ENCODE measurements around the gene SLAIN2. TPM values are rescaled to one million over a fixed set of nuclear protein-coding genes. Genes with fewer than 3 reads are reported as not detected.
"Not testable (repeated sequence)": the region's sequence is repeated elsewhere in the genome, so short reads cannot be mapped to it uniquely, and the experiment has no call there.

Gene SLAIN2
- 13.4 and 36.5 TPM in 2 replicates for total RNA-seq

DNA sequence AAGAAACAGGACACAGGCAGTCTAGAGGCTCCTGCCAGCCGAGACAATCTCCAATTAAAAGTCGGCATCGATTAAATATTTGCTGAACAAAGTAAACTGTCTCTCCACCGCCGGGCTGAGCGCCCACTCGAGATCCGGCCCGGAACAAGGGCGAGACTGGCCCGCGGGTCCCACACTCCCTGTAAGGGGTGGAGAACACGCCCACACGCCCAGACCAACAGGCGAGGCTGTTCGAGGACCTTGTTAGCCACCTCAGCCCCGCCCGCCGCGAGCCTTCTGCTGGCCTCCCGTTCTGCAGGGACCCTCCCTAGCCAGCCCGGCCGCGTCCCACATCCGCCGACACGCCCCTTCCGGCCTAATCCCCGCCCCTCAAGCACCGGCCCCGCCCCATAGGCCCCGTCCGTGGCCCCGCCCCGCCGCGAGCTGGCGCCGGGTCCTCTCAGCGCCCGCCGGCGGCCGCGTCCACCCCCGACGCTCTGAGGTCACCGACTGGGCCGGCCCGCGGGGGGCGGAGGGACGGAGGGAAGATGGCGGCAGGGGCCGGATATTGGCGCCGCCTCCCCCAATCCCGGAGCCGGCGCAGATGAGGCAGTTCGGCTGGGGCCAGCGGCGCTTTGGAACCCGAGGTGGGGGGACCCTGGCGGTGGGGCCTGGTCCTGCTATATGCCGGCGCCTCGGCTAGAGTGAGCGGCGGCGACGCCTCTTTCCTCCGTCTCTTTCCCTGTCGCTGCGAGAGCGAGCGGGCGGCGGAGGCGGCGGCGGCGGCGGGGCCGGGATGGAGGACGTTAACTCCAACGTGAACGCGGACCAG, at the start of gene SLAIN2:
SLAIN2 (plus strand) TSS at position 565 of the 811 bp plus-strand sequence; CDS start at position 776, 211 bp downstream.
- peak; percentile 90 for DNase-seq (ENCODE audit: low read depth)

DNA sequence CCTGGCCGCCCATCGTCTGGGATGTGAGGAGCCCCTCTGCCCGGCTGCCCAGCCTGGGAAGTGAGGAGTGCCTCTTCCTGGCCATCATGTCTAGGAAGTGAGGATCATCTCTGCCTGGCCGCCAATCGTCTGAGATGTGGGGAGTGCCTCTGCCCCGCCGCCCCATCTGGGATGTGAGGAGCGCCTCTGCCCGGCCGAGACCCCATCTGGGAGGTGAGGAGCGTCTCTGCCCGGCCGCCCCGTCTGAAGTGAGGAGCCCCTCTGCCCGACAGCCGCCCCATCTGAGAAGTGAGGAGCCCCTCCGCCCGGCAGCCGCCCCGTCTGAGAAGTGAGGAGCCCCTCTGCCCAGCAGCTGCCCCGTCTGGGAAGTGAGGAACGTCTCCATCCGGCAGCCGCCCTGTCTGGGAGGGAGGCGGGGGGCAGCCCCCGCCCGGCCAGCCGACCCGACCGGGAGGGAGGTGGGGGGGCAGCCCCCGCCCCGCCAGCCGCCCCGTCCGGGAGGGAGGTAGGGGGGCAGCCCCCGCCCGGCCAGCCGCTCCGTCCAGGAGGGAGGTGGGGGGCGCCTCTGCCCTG, 49.0 kb upstream of the SLAIN2 start:
- not testable (repeated sequence) for DNase-seq (ENCODE audit: low read depth)

DNA sequence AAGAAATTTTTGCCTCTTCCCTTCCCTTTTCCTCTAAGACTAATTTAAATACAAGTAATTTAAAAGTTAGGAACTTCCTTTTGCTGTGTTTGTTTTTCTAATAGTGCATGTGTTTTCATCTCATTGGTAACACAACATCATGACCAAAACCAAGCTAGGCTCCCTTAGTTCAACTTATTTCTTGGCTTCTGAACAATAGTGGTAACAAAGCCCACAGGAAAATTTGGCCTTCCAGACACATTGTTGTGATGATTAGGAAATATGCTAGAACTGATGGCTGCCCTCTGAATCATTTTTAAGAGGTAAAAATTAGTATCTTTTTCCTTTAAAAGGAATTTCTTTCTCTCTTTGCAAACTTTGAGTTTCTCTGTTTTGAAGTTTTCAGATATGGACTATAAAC, 46.2 kb upstream of the SLAIN2 start:
- peak; percentile 21 for DNase-seq (ENCODE audit: low read depth)

DNA sequence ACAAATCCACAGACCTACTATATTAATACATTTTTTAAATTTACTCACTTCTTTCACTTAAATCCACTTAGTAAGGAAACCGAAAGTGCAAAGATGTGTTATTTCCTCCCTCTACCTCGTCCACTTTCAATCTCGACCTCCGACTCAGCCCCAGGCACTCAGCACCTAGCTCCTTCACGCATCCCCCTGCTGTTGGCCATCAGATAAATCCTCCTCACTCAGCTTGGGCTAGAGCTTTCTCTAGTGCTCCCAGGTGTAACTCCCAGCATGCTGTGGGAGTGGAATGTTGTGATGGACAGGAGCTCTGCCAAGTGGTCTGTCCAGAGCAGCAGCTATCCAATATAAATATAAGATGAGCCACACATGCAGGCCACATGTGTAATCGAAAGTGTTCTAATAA, 45.0 kb upstream of the SLAIN2 start:
- DNase-seq (ENCODE audit: low read depth), result no peak

DNA sequence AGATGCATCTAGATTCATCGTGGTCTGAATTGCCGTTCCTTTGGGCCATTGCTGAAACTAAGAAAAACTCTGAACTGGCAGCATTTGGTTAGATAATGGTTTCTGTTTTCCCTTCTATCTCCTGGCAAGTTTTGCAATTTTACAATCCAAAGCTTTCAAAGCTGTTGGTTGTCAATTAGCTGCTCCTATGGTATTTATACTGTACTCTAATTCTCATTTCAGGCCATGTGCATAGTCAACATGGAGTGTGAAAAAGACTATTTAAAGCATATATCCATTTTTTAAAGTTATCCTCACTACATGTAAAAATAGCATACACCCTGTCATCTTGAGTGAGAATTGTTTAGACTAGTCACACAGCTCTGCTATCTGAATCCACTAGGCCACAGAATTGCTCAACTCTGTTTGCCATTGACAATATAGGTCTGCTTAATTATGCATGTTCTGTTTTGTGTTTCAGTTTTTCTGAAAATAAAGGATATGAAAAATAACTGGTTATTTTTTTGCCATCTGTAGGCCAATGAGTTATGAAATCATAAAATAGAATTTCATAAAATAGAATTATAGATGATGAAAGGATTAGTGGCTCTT, 44.0 kb upstream of the SLAIN2 start:
- no peak for DNase-seq (ENCODE audit: low read depth)

DNA sequence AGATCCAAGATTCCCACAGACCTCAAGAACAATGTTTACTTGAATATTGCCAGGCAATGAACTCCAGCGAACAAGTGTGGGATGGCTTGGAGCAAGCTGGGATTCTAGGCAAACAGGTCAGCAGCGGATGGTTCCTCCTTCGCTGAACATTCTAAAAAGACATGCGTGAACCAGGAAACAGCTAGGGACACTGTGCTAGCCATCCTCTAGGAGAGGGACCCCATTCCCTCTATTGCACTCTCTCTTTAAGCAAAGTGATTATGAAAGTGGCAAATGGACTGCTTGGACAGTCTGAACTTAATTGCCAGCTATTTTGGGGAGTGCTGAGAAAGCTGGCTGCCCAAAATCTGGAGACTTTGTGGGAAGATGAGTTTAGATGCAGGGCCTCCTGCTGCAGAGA, 41.8 kb upstream of the SLAIN2 start:
- DNase-seq (ENCODE audit: low read depth), result no peak

DNA sequence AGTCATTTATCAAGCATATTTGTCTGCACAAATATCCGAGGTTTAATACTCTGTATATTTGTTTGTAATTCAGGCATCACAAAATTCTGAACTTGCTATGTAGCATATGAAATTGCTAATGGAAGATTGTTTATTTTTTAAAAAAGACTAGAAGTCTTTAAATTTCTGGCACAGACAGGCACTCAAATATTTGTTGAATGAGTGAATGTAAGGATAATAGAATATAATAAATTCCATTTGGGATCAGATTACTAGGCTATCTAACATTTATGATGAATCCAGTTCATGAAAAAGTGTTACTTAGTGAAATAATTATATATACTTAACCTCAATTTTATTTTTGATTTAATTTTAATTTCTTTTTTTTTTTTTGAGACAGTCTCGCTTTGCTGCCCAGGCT, 41.3 kb upstream of the SLAIN2 start:
- no peak for DNase-seq (ENCODE audit: low read depth)

DNA sequence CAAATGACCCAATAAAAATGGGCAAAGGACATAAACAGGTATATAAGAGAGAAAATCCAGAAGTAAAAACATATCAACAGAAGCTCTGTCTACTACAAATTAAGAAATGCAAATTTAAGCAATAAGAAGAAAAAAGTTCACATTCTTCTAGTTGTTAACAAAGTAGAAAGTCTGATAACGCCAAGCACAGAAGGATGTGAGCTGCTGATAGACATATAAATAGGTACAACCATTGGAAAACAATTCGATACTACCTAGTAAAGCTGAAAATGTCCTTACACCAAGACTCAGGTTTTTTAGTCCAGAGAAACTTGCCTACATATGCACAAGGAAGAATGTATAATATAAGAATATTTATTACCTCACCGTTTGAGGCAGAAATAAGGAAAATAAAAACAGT, 35.8 kb upstream of the SLAIN2 start:
- DNase-seq (ENCODE audit: low read depth), result no peak

DNA sequence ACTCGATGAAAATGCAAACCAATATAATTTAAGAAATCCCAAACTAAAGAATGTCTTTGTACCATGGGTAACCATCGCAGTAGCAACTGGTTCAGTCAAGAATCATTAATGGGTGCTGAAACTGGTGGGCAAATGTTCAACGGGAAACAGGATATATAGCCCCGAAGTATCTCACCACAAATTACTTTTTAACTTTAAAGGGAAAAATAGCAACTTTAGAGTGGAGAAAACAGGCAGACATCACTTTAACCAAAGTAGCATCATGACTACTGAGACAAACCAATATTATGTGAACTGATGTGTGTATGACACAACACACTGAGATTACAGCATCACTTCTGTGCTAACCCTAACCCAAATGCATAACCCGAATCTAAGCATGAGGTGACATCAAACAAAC, 33.8 kb upstream of the SLAIN2 start:
- DNase-seq (ENCODE audit: low read depth), result peak; percentile 27

DNA sequence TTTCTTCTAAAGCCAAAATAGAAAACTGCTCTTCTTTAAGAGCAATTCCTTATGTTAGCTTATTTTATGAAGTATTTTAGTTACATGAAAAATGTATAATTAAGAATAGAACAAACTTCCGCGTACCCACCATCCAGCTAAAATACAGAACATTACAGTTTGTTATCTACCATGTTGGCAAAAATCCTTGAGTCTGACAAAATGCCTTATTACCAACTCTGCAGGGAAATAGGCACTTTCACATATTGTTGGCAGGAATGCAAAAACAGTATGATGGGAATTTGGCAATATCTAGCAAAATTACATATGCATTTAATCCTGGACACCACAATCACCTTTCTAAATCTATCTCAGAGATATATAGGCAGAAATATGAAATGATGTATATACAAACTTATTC, 32.4 kb upstream of the SLAIN2 start:
- DNase-seq (ENCODE audit: low read depth), result no peak

DNA sequence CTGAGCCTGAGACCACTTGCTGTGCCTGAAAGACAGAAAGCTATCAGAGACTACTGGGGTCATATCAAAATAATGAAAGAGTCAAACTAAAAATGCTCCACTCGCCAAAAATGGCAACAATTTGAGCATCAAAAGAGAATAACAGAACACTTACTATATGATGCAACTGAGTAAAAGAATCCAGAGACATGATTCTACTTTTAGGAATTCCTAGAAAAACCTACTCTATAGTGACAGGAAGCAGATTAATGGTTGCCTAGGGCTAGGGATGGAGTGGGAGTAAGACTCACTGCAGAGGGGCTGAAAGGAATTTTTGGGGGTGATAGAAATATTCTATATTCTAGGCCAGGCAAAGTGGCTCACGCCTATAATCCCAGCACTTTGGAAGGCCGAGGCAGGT, 29.4 kb upstream of the SLAIN2 start:
- DNase-seq (ENCODE audit: low read depth), result no peak

DNA sequence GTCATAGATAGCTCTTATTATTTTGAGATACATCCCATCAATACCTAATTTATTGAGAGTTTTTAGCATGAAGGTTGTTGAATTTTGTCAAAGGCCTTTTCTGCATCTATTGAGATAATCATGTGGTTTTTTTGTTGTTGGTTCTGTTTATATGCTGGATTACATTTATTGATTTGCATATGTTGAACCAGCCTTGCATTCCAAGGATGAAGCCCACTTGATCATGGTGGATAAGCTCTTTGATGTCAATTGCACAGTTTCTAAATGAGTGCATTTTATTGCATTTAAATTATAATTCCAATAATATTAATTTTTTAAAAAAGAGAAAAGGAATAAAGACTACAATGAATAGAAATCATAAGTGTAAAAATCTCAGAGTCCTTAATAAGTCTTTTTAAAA, 26.6 kb upstream of the SLAIN2 start:
- not testable (repeated sequence) for DNase-seq (ENCODE audit: low read depth)

DNA sequence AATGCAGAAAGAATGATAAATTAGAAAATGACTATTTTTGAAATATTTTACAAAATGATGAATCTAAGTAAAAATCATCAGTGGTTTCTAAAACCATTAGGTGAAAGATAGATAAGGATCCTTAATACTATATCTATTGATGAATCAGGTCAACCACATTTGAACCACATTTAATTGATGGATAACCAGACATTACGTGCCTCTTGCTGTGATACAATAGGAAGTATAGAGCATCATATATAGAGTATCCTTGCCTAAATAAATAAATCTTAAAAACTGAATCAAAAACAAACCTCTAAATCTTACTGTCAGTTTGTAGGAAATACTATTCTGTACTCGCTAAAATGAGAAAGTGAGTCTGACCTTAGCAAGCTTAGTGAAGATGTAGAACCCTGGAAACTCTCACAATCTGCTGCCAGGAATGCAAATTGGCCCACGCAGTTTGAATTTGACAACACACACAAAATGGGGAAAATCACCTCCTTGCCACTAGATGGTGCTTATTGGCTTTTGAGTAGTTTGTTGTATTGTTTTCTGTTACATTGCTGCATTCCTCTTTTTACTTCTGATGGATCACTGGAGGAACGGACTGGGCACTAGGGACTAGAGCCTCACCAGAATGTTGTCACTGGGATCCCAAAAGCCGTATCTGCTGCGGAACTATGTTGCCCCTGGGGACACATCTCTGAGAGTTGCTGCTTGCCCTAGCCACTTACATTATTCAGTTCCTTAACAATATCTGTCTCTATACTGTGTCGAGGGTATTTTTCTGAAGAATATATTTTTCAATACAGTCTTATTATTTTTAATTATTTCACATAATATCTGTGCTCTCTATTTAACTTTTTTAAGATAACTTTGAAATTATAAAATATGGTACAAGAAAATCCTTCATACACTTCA, 25.4 kb upstream of the SLAIN2 start:
- peak; percentile 69 for DNase-seq (ENCODE audit: low read depth)

DNA sequence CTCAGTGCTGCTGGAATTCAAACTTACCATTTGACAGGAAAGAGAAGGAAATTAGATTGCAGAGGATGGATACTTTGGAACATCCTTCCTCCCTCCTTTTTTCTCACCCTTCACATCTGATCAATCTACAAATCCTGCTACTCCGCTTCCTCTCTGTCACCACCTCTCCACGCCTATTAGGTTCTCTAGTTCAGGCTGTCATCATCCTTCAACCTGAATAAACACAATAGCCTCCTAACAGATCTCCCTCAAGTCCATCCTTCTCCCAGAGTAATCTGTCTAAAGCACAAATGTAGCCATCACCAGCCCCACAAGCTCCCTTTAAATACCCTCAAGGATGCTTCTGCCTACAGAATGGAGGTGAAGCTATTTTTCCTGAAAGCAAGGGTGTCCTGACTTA, 20.0 kb upstream of the SLAIN2 start:
- DNase-seq (ENCODE audit: low read depth), result no peak

DNA sequence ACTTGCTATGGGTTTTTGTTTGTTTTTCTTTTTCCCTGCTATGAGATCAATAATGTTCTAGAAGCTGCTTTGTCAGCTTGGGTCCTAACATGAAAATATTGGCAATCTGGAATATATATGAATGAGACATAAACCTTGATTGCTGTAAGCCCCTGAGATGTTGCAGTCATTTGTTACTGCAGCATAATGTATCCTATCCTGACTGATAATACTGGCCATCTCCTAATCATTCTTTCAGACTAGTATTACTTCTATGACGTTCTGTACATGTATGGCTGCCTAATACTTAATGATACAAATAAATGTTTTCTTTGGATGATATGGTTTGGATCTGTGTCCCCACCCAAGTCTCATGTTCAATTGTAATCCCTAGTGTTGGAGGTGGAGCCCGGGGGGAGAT, 19.3 kb upstream of the SLAIN2 start:
- DNase-seq (ENCODE audit: low read depth), result no peak

DNA sequence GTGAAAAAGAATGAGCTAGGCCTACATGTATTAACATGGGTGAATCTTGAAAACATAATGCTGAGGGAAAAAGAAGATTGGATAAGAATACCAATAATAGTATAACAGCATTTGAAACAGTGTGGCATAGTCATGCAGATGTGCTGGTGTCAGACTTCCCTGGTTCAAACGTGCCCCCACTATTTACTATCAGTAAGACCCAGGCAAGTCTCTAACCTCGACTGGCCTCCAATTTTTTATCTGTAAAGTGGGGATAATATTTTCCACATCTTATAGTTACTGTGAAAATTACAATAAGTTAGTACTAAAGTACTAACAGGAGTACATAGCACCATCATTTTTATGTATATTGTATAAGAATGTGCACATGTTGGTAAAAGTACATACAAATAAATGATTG, 17.0 kb upstream of the SLAIN2 start:
- no peak for DNase-seq (ENCODE audit: low read depth)

DNA sequence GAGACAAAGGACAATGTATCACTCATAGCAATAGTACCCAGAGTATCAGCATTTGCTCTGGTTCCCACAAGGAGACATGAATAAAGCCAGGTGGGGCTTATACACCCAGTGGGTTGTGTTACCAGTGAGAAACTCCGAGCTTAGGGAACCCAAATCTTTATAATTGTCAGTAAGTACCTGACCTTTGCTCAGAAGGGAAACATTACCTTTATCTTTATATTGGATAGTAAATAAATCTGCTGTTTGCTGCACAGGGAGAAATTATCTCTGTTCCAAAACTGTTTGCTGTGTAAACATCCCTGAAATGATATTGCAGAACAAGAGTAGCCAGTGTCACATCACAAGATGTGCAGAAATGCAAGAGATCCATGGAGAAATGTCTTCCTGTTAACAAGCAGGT, 12.1 kb upstream of the SLAIN2 start:
- DNase-seq (ENCODE audit: low read depth), result no peak

DNA sequence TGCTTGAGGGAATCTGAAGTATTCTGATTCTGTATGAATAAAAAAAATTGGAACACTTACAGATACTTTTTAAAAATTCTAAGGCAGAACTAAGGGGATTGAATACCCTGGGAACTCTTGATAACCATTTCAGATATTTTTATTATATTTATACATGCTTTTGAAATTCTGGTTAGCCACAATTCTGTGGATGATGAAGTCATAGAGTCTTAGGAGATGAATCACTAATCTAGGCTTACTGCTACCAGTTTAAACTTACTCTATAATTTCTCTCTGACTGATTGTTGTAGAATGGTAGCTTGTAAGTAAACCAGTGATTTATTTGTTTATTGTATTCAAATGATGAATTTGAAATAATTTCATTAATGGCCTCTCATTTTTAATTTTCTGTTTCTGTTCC, 11.4 kb upstream of the SLAIN2 start:
- peak; percentile 80 for DNase-seq (ENCODE audit: low read depth)

DNA sequence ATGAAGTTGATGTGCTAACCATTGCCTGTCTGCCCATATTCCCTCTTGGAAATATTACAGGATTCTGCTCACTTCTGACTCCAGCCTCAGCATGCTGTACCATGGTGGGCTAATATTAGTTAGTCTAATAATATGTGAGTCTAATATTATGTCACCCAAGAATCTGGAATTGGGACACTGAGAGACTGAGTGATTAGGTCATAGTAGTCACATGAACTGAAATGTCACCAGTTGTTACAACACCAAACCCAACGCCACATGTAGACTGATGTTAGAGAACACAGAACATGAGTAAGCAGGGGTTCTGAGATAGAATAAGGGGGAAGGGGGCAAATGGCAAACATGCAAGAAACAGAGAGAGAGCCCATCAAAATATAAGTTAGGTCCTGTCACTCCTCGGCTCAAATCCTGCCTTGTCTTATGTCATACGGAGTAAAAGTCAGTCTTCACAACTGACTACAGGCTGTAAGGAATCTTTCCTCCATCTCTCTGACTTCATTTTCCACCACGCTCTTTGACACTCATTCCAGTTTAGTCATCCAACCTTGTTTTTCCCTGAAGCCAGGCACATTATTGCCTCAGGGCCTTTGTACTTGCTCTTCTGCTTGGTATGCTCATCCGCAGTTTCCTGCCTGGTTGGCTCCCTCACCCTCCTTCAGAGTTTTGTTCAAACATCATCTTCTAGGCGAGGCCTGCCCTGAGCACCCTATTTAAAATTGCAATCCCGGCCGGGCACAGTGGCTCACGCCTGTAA, 9.6 kb upstream of the SLAIN2 start:
- peak; percentile 36 for DNase-seq (ENCODE audit: low read depth)

DNA sequence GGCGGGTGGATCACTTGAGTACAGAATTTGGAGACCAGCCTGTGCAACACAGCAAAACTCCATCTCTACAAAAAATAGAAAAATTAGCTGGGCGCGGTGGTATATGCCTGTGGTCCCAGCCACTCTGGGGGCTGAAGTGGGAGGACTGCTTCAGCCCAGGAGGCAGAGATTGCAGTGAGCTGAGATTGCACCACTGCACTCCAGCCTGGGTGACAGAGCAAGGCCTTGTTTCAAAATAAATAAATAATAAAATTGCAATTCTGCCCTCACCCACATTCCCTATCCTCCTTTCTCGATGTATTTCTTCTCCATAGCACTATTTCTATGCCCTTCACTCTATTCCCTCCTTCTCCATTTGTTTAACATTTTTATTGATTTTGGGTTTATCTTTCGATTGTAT, 8.7 kb upstream of the SLAIN2 start:
- DNase-seq (ENCODE audit: low read depth), result no peak

DNA sequence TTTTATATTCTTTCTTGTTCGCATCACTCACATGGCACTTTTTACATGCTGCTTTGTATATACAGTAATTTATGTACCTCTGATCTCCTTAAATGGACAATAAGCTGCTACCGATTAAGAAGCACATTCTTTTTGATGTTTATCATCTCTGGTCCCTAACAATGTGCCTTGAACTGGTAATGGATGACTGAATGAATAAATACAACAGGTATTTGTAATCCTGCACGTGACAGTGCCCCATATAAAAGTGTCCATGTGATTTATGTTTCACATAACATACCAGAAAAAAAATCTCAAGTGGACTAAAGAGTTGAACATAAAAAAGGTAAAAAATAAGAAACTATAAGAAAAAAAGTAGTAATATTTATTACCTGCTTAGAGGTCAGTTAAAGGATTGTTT, 7.7 kb upstream of the SLAIN2 start:
- DNase-seq (ENCODE audit: low read depth), result peak; percentile 76

DNA sequence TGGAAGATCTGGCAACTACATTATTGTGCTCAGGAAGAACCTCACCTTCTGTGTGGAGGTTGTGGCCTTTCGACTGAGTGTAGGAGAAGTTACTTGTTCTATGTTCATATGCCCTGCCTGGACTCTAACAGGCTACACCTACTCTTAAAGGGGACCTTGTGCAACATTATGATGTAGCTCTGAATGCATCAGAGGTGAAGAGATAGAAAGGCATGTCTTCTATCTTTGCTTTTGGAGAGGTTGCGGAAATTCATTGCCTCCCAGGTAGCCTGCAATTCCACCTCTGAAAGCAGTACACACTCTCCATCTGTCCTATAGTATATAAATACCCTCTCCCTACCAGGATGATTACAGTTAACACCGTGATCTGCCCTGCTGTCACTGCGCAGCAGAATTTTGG, 7.1 kb upstream of the SLAIN2 start:
- no peak for DNase-seq (ENCODE audit: low read depth)
